GM04503 (cell line): ENCODE measurements around the gene EDIL3.
"Not testable (repeated sequence)": the region's sequence is repeated elsewhere in the genome, so short reads cannot be mapped to it uniquely, and the experiment has no call there.

ENCODE experiments used
- DNase-seq: peaks from one replicate; pipeline ENCODE4 v3.0.0-alpha.2; 2012; ENCODE audit warnings: low read depth

The EDIL3 gene

DNA sequence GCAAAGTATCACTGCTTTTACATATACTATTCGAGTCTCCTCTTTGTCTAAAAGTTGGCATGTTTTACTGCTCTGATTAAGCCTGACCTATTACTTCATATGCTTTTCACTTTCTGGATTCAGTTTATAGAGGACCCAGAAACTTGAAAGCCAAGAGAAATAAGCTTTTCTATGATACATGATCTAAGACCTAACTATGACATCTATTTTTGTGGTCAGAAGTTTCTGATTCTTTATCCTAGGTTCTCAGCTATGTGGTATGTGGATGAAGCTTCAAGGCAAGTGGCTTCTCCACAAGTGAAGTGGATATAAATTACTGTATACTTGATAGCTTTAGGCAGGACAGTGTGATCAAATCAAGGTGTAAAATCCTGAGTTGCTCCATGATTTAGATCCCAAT, 6.3 kb downstream of the EDIL3 start:
- no peak for DNase-seq

DNA sequence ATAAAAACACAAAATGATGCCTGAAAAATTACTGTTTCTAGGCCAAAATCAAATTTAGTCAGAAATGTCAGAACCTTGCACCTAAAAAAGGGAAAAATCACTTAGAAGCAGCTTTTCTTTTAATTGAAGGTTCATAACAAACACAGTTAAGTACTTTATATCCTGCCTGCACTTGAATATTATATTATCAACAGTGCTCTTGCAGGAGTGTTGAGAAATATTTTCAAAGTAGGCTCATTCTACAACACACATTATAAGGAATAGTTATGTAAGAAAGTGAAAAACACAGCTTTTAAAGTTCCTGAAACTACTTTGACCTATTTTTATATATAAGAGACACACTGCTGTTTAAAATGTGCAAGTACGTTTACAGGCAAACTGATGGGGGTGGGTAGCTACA, 8.3 kb downstream of the EDIL3 start:
- DNase-seq: no peak

DNA sequence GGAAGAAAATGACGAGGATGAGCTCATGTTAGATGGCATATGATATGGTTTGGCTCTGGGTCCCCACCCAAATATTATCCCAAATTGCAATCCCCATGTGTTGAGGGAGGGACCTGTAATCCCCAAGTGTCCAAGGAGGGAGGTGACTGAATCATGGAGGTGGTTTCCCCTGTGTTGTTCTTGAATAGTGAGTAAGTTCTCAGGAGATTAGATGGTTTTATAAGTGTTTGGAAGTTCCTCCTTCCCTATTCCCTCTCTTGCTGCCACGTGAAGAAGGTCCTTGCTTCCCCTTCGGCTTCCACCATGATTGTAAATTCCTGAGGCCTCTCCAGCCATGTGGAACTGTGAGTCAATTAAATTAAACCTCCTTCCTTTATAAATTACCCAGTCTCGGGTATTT, 10.1 kb downstream of the EDIL3 start:
- no peak for DNase-seq

DNA sequence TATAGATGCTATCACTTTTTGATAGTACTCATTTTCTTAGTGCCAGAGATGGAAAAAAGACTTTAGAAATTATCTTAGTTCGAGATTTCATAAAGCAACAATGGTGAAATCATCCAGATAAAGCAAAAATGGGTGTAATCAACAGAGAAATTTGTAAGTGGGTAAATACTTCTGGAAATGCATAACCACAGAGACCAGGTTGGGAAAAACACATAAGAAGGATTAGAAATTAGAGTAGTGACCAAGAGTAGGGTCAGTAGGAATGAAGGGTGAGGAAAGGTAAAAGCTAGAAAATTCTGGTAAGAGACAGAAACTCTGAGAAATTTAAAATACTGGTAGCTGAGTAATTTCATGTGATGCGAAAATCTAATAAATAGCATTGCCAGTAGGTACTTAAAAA, 11.2 kb downstream of the EDIL3 start:
- no peak for DNase-seq

DNA sequence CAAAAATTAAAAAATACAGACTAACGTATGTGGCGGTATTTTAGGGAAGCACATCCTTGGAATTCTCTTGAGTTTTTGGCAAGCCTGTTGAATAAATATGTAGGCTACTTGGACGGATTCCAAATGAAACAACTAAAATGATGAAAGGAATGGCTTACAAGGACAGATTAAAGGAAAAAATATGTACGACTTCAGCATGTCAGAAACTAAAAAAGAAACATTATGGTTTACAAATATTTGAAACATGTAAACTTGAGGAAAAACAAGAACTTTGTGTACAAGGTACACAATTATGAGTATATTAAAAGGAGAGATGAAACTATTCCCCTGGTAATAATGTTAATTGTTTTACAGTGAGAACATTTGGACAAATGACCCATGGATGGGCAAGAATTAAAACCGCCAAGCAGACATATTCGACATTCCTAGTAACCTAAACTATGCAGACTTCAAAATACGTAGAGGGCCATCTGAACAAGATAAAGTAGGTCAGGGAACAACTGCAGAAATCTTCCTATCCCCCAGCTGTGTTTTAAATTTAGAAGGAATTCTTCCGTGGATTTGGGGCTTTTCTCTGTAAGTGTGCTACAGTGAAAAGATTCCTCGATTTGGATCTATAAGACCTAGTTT, 12.5 kb downstream of the EDIL3 start:
- DNase-seq: no peak

DNA sequence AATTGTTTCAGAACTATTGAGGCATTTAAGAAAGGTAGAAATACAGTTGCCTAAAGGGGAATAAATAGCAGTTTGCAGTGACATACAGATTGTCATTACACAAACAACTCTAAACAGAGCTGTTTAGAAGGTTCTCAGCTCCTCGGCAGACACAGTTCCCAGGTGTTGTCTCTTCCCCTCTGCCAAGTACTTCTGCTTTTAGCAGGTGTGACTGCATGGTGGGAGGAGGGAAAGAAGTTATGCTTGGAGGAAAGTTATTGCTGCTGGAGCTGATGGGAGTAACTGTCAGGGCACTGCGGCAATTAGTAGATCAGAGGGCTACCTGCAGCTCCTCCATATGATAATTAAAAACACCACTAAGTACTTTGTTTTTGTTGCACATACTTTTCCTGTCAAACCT, 14.5 kb downstream of the EDIL3 start:
- DNase-seq: no peak

DNA sequence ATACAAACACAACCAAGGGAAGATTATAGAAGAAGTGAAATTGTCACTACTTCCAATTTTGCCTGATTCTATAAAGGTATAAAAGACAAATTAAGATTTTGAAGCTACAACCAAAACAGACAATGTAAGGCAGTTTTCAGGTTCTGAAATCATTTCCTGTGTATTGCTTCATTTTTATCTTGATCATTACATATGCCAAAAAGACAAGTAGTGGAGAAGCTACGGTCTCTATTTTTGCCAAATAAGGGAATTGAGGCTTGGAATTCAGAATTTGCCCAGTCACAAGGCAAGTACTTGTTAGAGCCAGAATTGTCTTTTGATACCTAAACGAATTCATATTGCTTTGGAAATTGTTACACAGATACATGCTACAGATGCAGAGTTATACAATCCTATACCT, 20.6 kb downstream of the EDIL3 start:
- DNase-seq: no peak

DNA sequence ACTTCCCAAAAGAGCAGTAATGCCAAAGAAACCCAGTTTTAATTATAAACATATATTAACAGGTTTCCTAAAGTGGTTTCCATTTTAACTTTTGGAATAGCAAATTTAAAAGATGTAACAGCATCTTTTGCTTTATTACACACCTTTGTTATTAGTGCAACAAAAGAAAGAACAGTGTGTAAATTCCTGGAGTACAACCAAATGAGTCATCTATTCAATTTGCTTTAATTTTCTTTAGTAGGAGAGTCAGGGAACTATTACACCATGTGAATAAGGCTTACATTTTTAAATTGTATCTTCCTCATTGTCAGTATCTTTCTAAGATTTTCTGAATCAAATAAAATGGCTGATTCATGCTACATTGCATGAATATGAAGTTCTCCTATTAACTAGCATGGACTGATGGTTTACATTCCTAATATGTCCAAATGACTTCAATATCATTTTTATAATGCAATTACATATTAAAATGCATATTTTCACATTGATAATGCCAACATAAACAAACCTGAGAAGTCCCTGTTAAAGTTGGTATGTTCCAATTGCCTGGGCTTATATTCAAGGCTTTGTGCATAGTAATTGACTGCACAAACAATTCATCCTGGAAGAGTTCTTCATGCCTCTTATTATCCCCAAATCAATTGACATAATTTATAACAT, 22.5 kb downstream of the EDIL3 start:
- DNase-seq: no peak

DNA sequence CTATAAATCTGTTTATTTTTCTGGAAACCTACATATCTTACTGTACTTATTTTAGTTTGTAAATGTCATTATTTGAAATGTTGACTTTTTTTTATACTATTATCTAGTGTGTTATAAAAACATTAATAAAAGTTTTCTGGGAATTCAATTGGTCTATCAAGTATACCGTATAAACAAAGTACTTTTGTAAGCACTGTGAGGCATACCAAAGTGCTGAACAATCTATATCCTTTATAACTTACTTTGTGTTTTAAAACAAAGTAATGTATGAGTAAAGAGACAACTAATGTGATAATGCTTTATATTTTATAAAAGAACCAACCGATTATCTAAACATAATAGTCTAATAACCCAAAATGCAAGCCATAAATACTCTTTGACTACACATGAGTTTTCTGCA, 23.1 kb downstream of the EDIL3 start:
- DNase-seq: no peak

DNA sequence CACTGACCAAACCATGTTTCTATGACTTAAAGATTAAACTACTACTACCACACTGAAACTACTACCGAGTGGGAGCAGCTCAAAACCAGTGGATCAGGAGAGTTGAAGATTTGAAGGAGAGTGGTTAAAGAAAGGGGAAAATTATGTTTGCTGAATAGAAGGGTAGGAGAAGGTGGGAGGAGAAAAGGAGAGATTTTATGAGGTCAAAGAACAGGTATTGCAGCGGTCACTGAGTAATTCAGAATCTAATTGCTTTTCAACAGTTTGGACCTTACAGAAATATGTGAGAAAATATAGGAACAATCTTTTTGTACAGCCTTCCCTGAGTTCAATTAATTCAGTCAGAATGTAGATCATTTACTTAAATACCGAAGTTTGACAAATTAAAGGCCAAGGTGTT, 24.6 kb downstream of the EDIL3 start:
- no peak for DNase-seq

DNA sequence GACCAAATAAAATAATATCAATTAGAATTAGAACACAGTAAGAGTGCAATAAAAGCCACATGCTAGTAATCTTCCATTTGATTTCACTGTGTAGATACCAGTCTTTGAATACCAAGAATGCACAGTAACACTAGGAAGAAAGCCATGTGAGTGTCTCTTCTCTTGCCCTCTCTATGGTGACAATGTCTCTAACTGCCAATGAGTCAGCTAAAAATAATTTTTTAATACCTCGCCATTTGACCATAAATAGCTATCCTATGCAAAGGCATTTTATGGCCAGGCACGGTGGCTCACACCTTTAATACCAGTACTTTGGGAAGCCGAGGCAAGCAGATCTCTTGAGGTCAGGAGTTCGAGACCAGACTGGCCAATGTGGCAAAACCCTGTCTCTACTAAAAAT, 30.6 kb downstream of the EDIL3 start:
- no peak for DNase-seq

DNA sequence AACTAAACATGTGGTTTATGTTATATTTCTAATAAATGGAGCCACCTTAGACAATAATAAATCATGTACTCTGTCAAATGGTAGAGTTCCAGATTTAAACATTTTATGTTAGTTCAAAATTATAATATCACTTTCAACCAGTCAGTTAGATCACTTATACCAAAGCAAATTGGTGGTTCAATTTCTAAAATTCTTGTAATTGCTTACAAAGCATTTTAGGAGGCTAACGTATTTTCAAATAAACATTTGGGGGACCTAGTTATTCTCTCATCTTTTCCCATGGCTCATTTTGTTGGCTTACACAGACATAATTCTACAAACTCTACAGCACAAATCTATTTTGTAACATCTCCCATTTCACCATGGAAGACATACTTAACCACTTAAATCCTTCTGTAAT, 39.9 kb downstream of the EDIL3 start:
- DNase-seq: no peak

DNA sequence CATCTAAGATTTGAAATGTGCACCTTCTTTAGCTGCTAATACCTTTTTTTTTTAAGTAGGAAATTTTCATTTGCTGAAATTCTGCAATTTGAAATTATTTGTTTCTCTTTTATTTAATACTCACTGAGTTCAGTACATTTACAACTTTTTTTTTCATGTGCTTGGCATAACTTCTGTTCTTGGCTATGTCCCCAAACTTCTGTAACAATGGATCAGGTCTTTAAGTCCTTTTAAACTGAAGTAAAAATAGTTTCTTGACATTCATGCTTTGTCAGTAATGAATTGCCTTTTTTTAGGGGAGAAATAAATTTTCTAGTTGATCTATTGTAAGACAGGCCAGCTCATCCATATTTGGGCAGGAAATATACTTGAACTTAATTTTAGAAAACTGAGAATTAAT, 41.5 kb downstream of the EDIL3 start:
- no peak for DNase-seq

DNA sequence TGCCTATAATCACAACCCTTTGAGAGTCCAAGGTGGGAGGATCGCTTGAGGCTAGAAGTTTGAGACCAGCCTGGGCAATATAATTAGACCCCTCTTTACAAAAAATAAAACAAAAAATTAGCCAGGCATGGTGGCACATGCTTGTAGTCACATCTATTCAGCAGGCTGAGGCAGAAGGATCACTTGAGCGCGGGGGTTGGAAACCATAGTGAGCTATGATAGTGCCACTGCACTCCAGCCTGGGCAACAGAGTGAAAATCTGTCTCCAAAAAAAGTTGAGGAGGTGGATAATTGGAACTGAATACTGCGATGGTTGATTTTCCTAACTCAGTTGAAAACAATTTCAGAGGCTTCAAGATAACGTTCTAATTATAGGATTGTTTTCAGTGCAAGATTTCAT, 52.6 kb downstream of the EDIL3 start:
- no peak for DNase-seq

DNA sequence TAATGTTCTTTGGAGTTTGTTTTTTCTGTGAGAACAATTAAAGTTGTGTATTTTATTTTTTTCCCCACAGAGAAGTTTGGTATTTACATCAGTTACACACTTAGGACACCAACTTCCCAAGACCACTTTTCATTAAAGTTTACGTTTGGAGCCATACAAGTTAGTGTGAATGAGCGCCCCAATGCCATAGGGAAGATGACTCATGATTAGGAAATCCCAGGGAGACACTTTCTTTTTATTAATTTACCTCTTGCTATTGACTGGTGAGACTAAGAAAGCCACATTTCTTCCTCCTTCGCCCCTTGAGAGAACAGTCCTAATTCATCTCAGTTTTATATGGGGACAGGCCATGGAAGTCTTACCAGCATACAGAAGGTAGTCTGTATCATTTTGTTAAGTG, 57.1 kb downstream of the EDIL3 start:
- DNase-seq: no peak

DNA sequence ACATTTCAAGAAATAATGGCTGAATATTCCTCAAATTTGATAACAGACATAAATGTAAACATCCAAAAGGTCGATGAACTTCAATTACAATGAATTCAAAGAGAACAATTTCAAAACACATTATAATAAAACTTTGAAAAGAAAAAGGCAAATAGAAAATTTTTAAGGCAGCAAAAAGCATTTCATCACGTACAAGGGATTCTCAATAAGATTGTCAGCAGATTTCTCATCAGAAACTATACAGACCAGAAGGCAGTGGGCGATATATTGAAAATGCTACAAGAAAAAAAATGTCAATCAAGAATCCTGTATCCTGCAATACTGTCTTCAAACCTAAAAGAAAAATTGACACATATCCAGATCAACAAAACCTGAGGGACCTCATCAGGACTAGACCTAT, 62.0 kb downstream of the EDIL3 start:
- DNase-seq: no peak

DNA sequence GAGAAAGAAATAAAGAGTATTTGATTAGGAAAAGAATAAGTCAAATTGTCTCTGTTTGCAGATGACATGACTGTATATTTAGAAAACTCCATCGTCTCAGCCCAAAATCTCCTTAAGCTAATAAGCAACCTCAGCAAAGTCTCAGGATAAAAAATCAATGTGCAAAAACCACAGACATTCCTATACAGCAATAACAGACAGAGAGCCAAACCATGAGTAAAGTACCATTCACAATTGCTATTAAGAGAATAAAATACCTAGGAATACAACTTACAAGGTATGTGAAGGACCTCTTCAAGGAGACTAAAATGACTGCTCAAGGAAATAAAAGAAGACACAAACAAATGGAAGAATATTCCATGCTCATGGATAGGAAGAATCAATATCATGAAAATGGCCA, 66.9 kb downstream of the EDIL3 start:
- not testable (repeated sequence) for DNase-seq

DNA sequence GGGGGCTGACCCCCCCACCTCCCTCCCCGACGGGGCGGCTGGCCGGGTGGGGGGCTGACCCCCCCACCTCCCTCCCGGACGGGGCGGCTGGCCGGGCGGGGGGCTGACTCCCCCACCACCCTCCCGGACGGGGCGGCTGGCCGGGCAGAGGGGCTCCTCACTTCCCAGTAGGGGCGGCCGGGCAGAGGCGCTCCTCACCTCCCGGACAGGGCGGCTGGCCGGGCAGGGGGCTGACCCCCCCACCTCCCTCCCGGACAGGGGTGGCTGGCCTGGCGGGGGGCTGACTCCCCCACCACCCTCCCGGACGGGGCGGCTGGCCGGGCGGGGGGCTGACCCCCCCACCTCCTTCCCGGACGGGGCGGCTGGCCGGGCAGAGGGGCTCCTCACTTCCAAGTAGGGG, 72.4 kb downstream of the EDIL3 start:
- not testable (repeated sequence) for DNase-seq

DNA sequence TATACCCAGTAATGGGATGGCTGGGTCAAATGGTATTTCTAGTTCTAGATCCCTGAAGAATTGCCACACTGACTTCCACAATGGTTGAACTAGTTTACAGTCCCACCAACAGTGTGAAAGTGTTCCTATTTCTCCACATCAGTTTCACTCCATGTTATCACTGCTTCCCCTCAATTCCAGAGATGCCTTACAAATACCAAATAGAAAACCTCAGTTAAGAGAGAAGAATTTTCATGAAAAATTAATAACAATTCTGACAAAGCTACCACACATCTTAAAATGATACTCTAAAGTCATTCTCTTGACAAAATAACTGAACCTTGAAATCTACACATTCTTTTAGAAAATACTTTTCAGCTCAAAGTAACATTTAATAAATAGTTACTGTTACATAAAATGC, 74.8 kb downstream of the EDIL3 start:
- DNase-seq: not testable (repeated sequence)

DNA sequence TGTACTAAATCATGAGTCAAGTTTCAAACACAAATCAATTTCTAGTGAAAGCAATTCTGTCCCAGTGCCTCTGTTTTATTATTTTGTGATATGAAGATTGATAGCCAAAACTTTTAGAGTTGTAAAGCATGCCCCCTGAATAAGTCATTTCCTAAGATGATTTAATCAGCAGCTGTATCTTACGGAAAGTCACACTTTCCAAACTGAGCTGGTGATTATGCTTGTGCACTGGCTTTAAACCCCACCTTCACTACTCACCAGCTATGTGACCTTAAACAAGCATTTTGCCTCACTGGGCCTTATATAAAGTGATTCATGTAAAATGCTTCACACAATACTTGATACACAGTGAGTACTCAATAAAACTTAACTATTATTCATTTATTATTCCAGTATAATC, 78.1 kb downstream of the EDIL3 start:
- no peak for DNase-seq

DNA sequence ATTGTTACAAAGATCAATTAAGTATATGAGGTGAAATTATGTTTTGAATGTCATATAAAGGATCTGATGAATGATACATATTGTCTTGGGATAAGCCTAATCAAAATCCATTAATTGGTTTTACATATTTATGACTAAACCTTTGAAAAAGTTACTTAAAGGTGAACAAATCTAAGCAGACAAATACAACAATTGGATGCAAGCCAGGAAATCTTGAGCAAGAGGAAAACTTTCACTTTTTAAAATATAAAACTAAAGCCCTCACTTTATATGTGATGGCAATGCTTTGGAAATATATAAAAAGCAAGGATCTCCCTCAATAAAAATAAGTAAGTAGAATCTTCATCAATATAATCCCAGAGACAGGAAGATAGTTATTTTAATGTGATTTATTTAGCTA, 80.1 kb downstream of the EDIL3 start:
- DNase-seq: no peak

DNA sequence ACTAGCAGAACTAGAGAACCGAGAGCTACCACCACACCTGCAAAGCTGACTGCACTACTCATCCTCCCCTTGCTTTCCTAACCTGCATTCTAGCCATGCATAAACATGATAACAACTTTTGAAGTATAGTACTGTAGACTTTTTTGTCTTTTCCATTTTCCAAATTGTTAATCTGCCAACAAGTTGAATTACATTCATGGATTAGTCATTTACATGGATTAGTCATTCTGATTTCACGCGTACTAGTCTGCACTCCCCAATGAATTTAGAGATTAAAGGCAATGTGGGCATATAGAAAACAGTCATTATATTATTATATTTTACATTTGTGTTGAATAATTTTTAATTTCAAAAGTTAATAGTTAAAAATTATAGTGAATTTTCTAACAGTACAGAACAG, 81.4 kb downstream of the EDIL3 start:
- DNase-seq: no peak

DNA sequence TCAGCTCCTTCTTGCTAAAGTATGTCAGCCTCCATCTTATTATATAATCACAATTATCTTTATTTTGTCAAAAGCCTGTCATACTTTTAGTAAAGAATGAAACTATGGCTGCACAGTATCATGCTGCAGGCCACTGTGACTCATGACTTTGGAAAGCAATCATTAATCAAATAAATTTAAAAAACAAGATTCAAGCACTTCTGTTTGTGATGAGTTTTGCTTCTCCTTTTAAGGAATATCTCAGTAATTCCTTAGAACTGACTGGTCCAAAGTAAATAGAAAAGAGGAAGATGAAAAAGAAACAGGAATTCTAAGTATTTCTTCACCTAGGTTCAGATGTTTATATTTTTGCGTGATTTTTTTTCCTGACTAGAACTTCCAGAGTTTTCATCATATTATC, 83.1 kb downstream of the EDIL3 start:
- no peak for DNase-seq

DNA sequence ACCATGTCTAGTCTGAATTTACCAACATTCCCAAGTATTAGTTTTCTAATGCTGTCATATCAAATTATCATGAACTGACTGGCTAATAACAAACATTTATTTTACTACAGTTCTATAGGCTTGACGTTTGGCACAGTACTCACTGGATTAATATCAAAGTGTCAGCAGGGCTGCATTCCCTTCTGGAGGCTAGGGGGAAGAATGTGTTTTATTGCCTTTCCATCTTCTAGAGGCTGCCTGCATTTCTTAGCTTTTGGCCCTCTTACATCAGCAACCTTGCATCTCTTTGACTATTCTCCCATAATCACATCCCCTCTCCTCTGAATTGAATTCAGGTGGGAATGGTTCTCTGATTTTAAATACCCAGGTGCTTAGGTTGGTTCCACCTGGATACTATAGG, 84.7 kb downstream of the EDIL3 start:
- no peak for DNase-seq
